Thyroid gland (tissue), 4 donors: ENCODE results near the gene TRIP12. TPM values are rescaled to one million over a fixed set of nuclear protein-coding genes. Genes with fewer than 3 reads are reported as not detected.

Experiments
- DNase-seq, 2 donors: peaks; one replicate each; pipeline ENCODE4 v3.0.0-alpha.2; 2019
- H3K27ac ChIP-seq, 3 donors: fragments of 200-600 bp; sonication (generic); 1 replicate in 2 of 3; 2 replicates in 1 of 3; pipeline ENCODE4 v1.5.1; 2016 to 2019; ENCODE audit warnings: mild to moderate bottlenecking in 1 of 3, moderate library complexity in 1 of 3
- H3K27me3 ChIP-seq: fragments of 200-600 bp; sonication (generic); one replicate; pipeline ENCODE4 v1.5.1; 2019
- H3K36me3 ChIP-seq, 2 donors: fragments of 200-600 bp; sonication (generic); one replicate each; pipeline ENCODE4 v1.5.1; 2016 to 2019
- H3K4me1 ChIP-seq, 2 donors: fragments of 200-600 bp; sonication (generic); one replicate each; pipeline ENCODE4 v1.5.1; 2017 to 2019
- H3K4me3 ChIP-seq, 3 donors: fragments of 200-600 bp; sonication (generic); replicated peaks in 1 of 3; 1 replicate in 2 of 3; 2 replicates in 1 of 3; pipeline ENCODE4 v1.5.1; 2016; ENCODE audit warnings: mild to moderate bottlenecking in 1 of 3
- H3K9me3 ChIP-seq: fragments of 200-600 bp; sonication (generic); one replicate; pipeline ENCODE4 v1.5.1; 2017
- POLR2A ChIP-seq, 2 donors: fragments of 450-650 bp; IDR thresholded peaks; one replicate each; pipeline ENCODE4 v1.6.1; 2017; ENCODE audit warnings: antibody characterized with exemption in 2 of 2, mild to moderate bottlenecking in 2 of 2, moderate library complexity in 1 of 2
- WGBS, 2 donors: methylation state at CpG; one replicate each; pipeline ENCODE4 v1.1.5; 2017; 5-methylcytosine and 5-hydroxymethylcytosine counted together
- intact Hi-C: fragments of 100-400 bp; cut with DNase I; formaldehyde crosslinking; loops from one replicate; pipeline ENCODE4 v1.15.1; 2023
- total RNA-seq, 4 donors: library from RNA; depleted of rRNA; stranded (reverse); fragments of >200 nt; gene quantifications; one replicate each; pipeline ENCODE4 v1.2.3, GENCODE V29; 2016
- TF ChIP-seq, protein P1 (sequence below), 6 experiments: fragments of 200-600 bp in 3 of 6; fragments of 450-650 bp in 3 of 6; sonication (generic) in 3 of 6; IDR thresholded peaks; one replicate each; pipeline ENCODE4 v1.5.1; 2016 to 2019; ENCODE audit warnings: antibody characterized with exemption in 6 of 6, mild to moderate bottlenecking in 2 of 6, inconsistent platforms in 1 of 6, moderate library complexity in 1 of 6

The TRIP12 gene
- total RNA-seq, 4 donors from 2014 or later: 155 to 273 (median 184) TPM

DNA sequence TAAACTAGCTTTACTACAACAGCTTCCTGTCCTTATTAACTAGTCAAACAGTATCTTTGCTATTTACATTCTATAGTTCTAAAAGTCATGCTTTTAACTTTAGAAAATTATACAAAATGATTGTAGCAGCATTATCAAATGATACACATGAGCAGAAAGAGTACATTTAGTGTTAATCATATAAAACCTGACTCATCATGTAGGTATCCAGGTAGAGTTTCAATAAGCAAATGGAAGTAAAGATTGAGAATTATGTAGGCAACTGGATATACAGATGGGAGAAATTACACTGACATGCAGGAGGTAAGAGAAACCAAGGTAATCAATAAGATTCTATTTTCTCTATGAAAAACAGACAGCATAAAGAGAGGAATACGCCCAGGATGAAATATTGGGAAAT lies 33.8 kb downstream of the TRIP12 start:
- no peak overlapping the region for H3K4me3 ChIP-seq
- TF ChIP-seq, protein P1, sequence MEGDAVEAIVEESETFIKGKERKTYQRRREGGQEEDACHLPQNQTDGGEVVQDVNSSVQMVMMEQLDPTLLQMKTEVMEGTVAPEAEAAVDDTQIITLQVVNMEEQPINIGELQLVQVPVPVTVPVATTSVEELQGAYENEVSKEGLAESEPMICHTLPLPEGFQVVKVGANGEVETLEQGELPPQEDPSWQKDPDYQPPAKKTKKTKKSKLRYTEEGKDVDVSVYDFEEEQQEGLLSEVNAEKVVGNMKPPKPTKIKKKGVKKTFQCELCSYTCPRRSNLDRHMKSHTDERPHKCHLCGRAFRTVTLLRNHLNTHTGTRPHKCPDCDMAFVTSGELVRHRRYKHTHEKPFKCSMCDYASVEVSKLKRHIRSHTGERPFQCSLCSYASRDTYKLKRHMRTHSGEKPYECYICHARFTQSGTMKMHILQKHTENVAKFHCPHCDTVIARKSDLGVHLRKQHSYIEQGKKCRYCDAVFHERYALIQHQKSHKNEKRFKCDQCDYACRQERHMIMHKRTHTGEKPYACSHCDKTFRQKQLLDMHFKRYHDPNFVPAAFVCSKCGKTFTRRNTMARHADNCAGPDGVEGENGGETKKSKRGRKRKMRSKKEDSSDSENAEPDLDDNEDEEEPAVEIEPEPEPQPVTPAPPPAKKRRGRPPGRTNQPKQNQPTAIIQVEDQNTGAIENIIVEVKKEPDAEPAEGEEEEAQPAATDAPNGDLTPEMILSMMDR (IDR thresholded peaks at IDR 0.05): no peak
- TF ChIP-seq POLR2A (IDR thresholded peaks at IDR 0.05): no peak
- no peaks in the 10 kb centered on the region for H3K36me3 ChIP-seq
- no peak for DNase-seq
- H3K27ac ChIP-seq: no peak overlapping the region
- no peaks in the 10 kb centered on the region for H3K9me3 ChIP-seq
- WGBS, 2 donors: 95 to 96% methylated on average over 1 of the region's 1 CpG
- intact Hi-C loops: no loop called here
- peaks cover 21 to 38% of the 10 kb centered on the region in 2 donors for H3K4me1 ChIP-seq
- no peaks in the 10 kb centered on the region for H3K27me3 ChIP-seq

DNA sequence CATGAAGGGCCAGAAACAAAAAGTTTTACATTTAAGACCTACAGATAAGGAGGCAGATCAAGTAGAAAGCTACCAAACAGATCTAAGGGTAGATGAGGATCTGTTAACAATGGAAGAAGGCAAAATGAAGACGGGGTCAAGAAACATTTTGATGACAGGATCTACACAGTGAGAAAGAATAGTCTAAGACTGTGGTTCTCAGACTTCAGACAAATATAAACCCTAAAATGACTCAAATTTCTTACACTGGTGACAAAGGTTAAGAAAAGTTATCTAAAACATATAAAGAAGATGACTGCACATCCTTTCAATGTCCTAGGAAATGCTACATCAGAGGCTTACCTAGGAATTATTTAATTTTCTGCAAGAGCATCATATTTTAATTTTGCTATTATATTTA lies 34.4 kb downstream of the TRIP12 start:
- intact Hi-C loops: no loop called here
- DNase-seq: no peak
- H3K4me3 ChIP-seq: no peak overlapping the region
- no peak overlapping the region for H3K27ac ChIP-seq
- WGBS, 2 donors: 93 to 96% methylated on average over 1 of the region's 1 CpG
- no peaks in the 10 kb centered on the region for H3K36me3 ChIP-seq
- TF ChIP-seq, protein P1 (IDR thresholded peaks at IDR 0.05): no peak
- TF ChIP-seq POLR2A (IDR thresholded peaks at IDR 0.05): no peak
- H3K4me1 ChIP-seq: peaks cover 21 to 38% of the 10 kb centered on the region in 2 donors
- H3K9me3 ChIP-seq: no peaks in the 10 kb centered on the region
- H3K27me3 ChIP-seq: no peaks in the 10 kb centered on the region

DNA sequence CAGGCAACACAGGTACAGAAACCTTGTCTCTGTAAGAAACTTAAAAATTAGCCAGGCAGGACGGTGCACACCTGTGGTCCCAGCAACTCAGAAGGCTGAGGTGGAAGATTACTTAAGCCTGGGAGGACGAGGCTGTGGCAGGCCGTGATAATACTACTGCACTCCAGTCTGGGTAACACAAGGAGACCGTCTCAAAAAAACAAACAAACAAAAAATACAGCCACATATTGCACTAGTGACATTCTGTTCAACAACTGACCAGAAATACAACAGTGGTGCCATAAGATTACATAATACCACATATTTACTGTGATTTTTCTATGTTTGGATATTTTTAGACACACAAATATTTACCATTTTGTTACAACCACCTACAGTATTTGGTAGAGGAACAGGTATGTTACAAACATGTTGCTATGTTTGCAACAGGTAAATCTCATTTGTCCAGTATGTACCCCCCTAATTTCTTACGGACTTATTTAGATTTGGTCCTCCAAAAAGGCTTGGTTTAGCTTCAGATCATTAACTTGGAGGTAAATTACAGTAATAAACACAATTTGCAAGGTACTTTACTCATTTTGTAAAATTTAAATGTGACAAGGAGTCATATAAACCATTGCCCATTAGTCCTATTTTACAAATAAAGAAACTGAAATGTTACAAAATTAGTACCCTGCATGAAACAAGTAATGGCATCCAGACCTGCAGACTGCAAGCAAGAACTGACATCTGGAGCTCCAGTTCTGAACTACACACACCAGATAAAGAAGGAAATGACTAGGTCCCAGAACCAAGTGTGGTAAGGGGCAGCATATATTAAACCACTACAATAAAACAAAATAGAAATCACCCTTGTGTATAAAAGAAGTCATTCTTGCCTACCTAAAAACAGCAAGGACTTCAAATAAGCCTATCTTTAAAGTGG lies 36.8 kb downstream of the TRIP12 start:
- H3K4me1 ChIP-seq: peaks cover 21 to 38% of the 10 kb centered on the region in 2 donors
- WGBS, 2 donors: 91 to 96% methylated on average over 5 of the region's 5 CpGs
- no peaks in the 10 kb centered on the region for H3K9me3 ChIP-seq
- no peak for DNase-seq
- H3K27me3 ChIP-seq: no peaks in the 10 kb centered on the region
- no peak for TF ChIP-seq POLR2A (IDR thresholded peaks at IDR 0.05)
- no peak overlapping the region for H3K4me3 ChIP-seq
- intact Hi-C loops: no loop called here
- H3K27ac ChIP-seq: no peak overlapping the region
- no peaks in the 10 kb centered on the region for H3K36me3 ChIP-seq

DNA sequence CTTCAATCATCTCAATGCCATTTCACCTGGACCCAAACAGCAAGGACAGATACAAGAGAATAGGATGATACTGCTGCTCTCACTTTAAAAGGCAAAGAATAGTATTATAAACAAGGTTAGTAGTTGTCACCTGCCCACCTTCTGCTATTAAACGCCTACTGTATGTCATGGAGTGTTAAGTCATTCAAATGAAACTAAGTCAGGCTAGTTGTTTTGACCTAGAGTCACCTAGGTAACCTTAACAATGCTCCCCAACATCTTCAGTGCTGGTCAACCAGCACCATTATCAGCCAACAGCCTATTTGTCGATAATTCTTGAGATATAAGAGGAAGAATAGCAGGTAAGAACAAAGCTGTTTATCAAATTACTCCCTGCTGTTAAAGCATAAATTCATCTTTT lies 39.2 kb downstream of the TRIP12 start:
- no peak for DNase-seq
- intact Hi-C loops: no loop called here
- Histone ChIP-seq H3K27me3 (no peaks in the 10 kb centered on the region), H3K4me1 (peaks cover 21 to 31% of the 10 kb centered on the region in 2 donors), H3K27ac (no peak overlapping the region), H3K9me3 (no peaks in the 10 kb centered on the region), H3K4me3 (no peak overlapping the region), H3K36me3 (peaks cover 11 to 12% of the 10 kb centered on the region in 2 donors)
- WGBS, 2 donors: 80 to 91% methylated on average over 2 of the region's 2 CpGs
- TF ChIP-seq, protein P1 (IDR thresholded peaks at IDR 0.05): no peak
- no peak for TF ChIP-seq POLR2A (IDR thresholded peaks at IDR 0.05)

DNA sequence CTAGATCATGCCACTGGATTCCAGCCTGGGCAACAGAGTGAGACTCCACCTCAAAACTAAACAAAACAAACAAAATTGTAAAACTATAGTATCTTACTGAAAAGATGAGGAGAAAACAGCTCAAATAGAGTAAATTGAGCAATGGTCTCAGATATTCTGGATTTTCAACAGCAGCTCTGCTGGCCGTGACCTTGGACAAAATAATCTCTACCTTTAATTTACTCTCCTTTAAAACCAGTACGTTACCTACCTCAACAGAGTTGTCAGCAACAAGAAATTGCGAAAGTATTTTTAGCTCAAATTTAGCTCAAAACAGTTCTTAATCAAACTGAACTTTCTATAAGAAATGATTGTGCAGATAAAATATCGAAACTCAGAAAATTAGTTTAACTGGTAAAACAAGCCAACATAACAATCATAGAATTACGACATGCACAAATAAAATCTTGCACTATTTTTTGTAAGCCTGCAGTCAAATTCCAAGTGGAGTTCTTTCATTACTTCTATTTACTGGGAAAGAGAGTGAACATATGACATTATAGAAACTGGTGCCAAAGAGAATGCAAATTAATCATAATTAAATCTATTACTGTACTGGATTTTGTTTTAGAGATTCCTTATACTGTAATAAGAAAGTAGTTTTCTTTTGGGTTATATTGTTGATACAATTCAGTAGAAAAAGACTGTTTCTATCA lies 40.8 kb downstream of the TRIP12 start:
- Histone ChIP-seq H3K27me3 (no peaks in the 10 kb centered on the region), H3K36me3 (peaks cover 12 to 17% of the 10 kb centered on the region in 2 donors), H3K4me3 (no peak overlapping the region), H3K4me1 (peaks cover 13 to 15% of the 10 kb centered on the region in 2 donors), H3K9me3 (no peaks in the 10 kb centered on the region), H3K27ac (no peak overlapping the region)
- 93 to 94% methylated on average over 5 of the region's 5 CpGs for WGBS, 2 donors
- no peak for DNase-seq
- intact Hi-C loops: no loop called here
- TF ChIP-seq, protein P1 (IDR thresholded peaks at IDR 0.05): no peak
- TF ChIP-seq POLR2A (IDR thresholded peaks at IDR 0.05): no peak
